GM12872 (cell line): ENCODE results near the gene TRMO.
A peak's percentile ranks its signal among the peaks of the same experiment; 100 is the strongest.

Experiments
- CTCF ChIP-seq: IDR thresholded peaks from 3 replicates; pipeline ENCODE4 v1.5.1; 2011; ENCODE audit warnings: low read depth, mild to moderate bottlenecking, low read length, moderate library complexity; ENCODE audit not compliant: insufficient read depth

TRMO gene

GRCh38 chr9:97921959-97922724 lies at the start of gene TRMO:
Gene TRMO (minus strand): TSS chr9:97922500. CDS start chr9:97922493, 7 bp downstream.
- peak; percentile 82 for TF ChIP-seq CTCF

GRCh38 chr9:97970165-97970564 lies 47.9 kb upstream of the TRMO start:
- TF ChIP-seq CTCF: no peak

GRCh38 chr9:97969014-97969413 lies 46.7 kb upstream of the TRMO start:
- no peak for TF ChIP-seq CTCF

GRCh38 chr9:97966493-97966892 lies 44.2 kb upstream of the TRMO start:
- TF ChIP-seq CTCF: no peak

- no peak for TF ChIP-seq CTCF
Measured at GRCh38 chr9:97964901-97965300, 42.6 kb upstream of the TRMO start.

GRCh38 chr9:97963232-97963631 lies 40.9 kb upstream of the TRMO start:
- TF ChIP-seq CTCF: no peak

GRCh38 chr9:97962575-97962974 lies 40.3 kb upstream of the TRMO start:
- no peak for TF ChIP-seq CTCF

GRCh38 chr9:97962136-97962535 lies 39.8 kb upstream of the TRMO start:
- no peak for TF ChIP-seq CTCF
